ENCODE results near the gene PBRM1.

Gene PBRM1

GRCh38 chr3:52655895-52656294, 29.8 kb downstream of the PBRM1 start:
- DNase-seq = no peak

- DNase-seq = no peak
Observed at GRCh38 chr3:52651592-52651991, 34.1 kb downstream of the PBRM1 start.

GRCh38 chr3:52650439-52650838, 35.3 kb downstream of the PBRM1 start:
- DNase-seq = no peak

- no peak for DNase-seq
Observed at GRCh38 chr3:52649461-52650210, 36.1 kb downstream of the PBRM1 start.

- no peak for DNase-seq
Observed at GRCh38 chr3:52645549-52645948, 40.2 kb downstream of the PBRM1 start.

- DNase-seq = no peak
Observed at GRCh38 chr3:52636673-52637072, 49.0 kb downstream of the PBRM1 start.

GRCh38 chr3:52633786-52634185, 51.9 kb downstream of the PBRM1 start:
- no peak for DNase-seq

GRCh38 chr3:52625041-52625440, 60.7 kb downstream of the PBRM1 start:
- DNase-seq = no peak

- no peak for DNase-seq
Observed at GRCh38 chr3:52623234-52623792, 62.4 kb downstream of the PBRM1 start.

GRCh38 chr3:52620580-52620979, 65.1 kb downstream of the PBRM1 start:
- DNase-seq = no peak

- DNase-seq = no peak
Observed at GRCh38 chr3:52615166-52615565, 70.5 kb downstream of the PBRM1 start.

GRCh38 chr3:52614689-52615088, 71.0 kb downstream of the PBRM1 start:
- no peak for DNase-seq

GRCh38 chr3:52609316-52609815, 76.3 kb downstream of the PBRM1 start:
- DNase-seq = no peak

GRCh38 chr3:52608337-52608736, 77.4 kb downstream of the PBRM1 start:
- DNase-seq = no peak

- no peak for DNase-seq
Observed at GRCh38 chr3:52606373-52607085, 79.2 kb downstream of the PBRM1 start.

GRCh38 chr3:52600258-52600657, 85.5 kb downstream of the PBRM1 start:
- no peak for DNase-seq

GRCh38 chr3:52596658-52597265, 89.0 kb downstream of the PBRM1 start:
- no peak for DNase-seq

GRCh38 chr3:52593103-52593502, 92.6 kb downstream of the PBRM1 start:
- no peak for DNase-seq

- DNase-seq = no peak
Observed at GRCh38 chr3:52574056-52574965, 111.4 kb downstream of the PBRM1 start.

- DNase-seq = no peak
Observed at GRCh38 chr3:52572221-52572620, 113.5 kb downstream of the PBRM1 start.

- DNase-seq = no peak
Observed at GRCh38 chr3:52570076-52570475, 115.6 kb downstream of the PBRM1 start.

- no peak for DNase-seq
Observed at GRCh38 chr3:52568069-52568468, 117.6 kb downstream of the PBRM1 start.

Data from inflammatory macrophage treated with lipopolysaccharide for 4 hours (primary cell).